Keratinocyte (primary cell): Measurements from ENCODE around the gene CCN5. TPM values are rescaled to one million over a fixed set of nuclear protein-coding genes. Genes with fewer than 3 reads are reported as not detected.

ENCODE experiments used
- DNase-seq: peaks from one replicate; pipeline ENCODE4 v3.0.0-alpha.2; 2011; ENCODE audit warnings: low read depth, missing footprints, low spot score
- FAIRE-seq: peaks from 2 replicates; lab custom pipeline; 2011; peaks lifted over from hg19 to GRCh38; lab: Jason Lieb, UNC
- H2AFZ ChIP-seq: 2 replicates; pipeline ENCODE4 v1.6.0; 2012; ENCODE audit warnings: low read length, control low read depth, inconsistent platforms; ENCODE audit not compliant: control insufficient read depth
- H3K27ac ChIP-seq: 2 replicates; pipeline ENCODE4 v1.5.1; 2011; ENCODE audit warnings: low read length; ENCODE audit not compliant: control insufficient read depth, insufficient read depth
- H3K27me3 ChIP-seq: 3 replicates; pipeline ENCODE4 v1.6.0; 2011; ENCODE audit warnings: low read length; ENCODE audit not compliant: control insufficient read depth, insufficient read depth; ENCODE audit errors: extremely low read depth
- H3K36me3 ChIP-seq, 2 experiments: 2 replicates in 1 of 2; 3 replicates in 1 of 2; pipeline ENCODE4 v1.5.1; 2011; ENCODE audit warnings: low read length in 2 of 2, mild to moderate bottlenecking in 1 of 2; ENCODE audit not compliant: control insufficient read depth in 2 of 2, insufficient read depth in 2 of 2; ENCODE audit errors: extremely low read depth in 1 of 2
- H3K4me1 ChIP-seq: 3 replicates; pipeline ENCODE4 v1.5.1; 2011; ENCODE audit warnings: low read length; ENCODE audit not compliant: control insufficient read depth, insufficient read depth; ENCODE audit errors: extremely low read depth
- H3K4me2 ChIP-seq: 3 replicates; pipeline ENCODE4 v1.6.0; 2011; ENCODE audit warnings: low read depth, low read length; ENCODE audit not compliant: control insufficient read depth, insufficient read depth; ENCODE audit errors: extremely low read depth
- H3K4me3 ChIP-seq, 3 experiments: fragments of 200-600 bp in 1 of 3; sonication (generic) in 1 of 3; 2 replicates in 2 of 3; 3 replicates in 1 of 3; pipeline ENCODE4 v1.5.1; 2011 to 2016; ENCODE audit warnings: low read length in 3 of 3, mild to moderate bottlenecking in 3 of 3, control low read depth in 2 of 3, inconsistent platforms in 1 of 3, low read depth in 1 of 3, mixed read lengths in 1 of 3, mixed run types in 1 of 3, moderate library complexity in 1 of 3; ENCODE audit not compliant: control insufficient read depth in 2 of 3, insufficient read depth in 2 of 3; ENCODE audit errors: extremely low read depth in 1 of 3
- H3K79me2 ChIP-seq: 2 replicates; pipeline ENCODE4 v1.6.0; 2012; ENCODE audit warnings: low read length; ENCODE audit not compliant: control insufficient read depth, insufficient read depth
- H3K9ac ChIP-seq: 3 replicates; pipeline ENCODE4 v1.6.0; 2011; ENCODE audit warnings: low read length; ENCODE audit not compliant: control insufficient read depth, insufficient read depth; ENCODE audit errors: extremely low read depth
- H3K9me1 ChIP-seq: 3 replicates; pipeline ENCODE4 v1.6.0; 2011; ENCODE audit warnings: low read length; ENCODE audit not compliant: control insufficient read depth, insufficient read depth; ENCODE audit errors: extremely low read depth
- H3K9me3 ChIP-seq: 2 replicates; pipeline ENCODE4 v1.5.1; 2012; ENCODE audit warnings: low read depth, low read length; ENCODE audit not compliant: control insufficient read depth
- H4K20me1 ChIP-seq: 3 replicates; pipeline ENCODE4 v1.6.0; 2011; ENCODE audit warnings: low read length; ENCODE audit not compliant: control insufficient read depth, insufficient read depth; ENCODE audit errors: extremely low read depth
- EZH2 ChIP-seq: IDR thresholded peaks from one replicate; pipeline ENCODE4 v1.6.1; 2012; ENCODE audit warnings: inconsistent platforms, mild to moderate bottlenecking, low read length, moderate library complexity
- dilution Hi-C: fragments of 300-500 bp; cut with MboI; formaldehyde crosslinking; loops from one replicate; pipeline ENCODE4 v1.7.0; 2020; ENCODE audit warnings: low sequenced_read_pairs; ENCODE audit not compliant: extremely low pct_ligation_motif_present
- polyA plus RNA-seq, 5 experiments: library from polyadenylated mRNA; depleted of rRNA in 3 of 5; stranded (reverse) in 3 of 5; stranded (forward) in 1 of 5; unstranded in 1 of 5; fragments of >200 nt; gene quantifications; 1 replicate in 1 of 5; 2 replicates in 3 of 5; 3 replicates in 1 of 5; pipeline versions ENCODE4 v1.2.1 to v1.2.3, GENCODE V29; 2011 to 2012; ENCODE audit warnings: missing spikeins in 2 of 5, low read depth in 1 of 5, low replicate concordance in 1 of 5
- TF ChIP-seq, protein P1 (sequence below), 3 experiments: IDR thresholded peaks in 1 of 3; conservative IDR thresholded peaks in 1 of 3; optimal IDR thresholded peaks in 1 of 3; 2 replicates in 2 of 3; 3 replicates in 1 of 3; pipeline versions ENCODE3 to v1.5.1; 2011; ENCODE audit warnings: low read length in 3 of 3, mild to moderate bottlenecking in 3 of 3, moderate library complexity in 2 of 3, control low read depth in 1 of 3, inconsistent platforms in 1 of 3; ENCODE audit not compliant: insufficient read depth in 2 of 3; ENCODE audit errors: extremely low read depth in 1 of 3

The CCN5 gene
- polyA plus RNA-seq, 1 donor (not counting 4 experiments of a cell fraction or from before 2014, with no cell fraction given): not detected

DNA sequence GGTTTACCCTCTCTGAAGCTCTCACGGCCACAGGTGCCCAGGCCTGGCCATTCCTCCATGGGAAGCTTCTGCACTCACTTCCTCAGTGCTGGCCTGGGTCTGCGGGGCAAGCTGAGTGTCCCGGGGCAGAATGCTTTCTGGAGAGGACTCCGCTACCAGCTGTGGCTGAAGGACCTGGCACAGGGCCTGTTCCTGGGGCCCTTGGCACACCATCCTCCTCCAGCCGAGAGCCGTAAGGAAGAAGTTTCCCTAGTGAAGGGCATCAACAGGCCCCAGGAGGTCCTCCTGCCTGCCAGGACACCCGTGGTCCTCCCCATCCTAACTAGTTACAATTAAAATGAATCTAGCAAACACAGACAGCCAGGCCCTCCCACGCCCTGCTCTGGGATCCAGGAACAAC lies 16.5 kb downstream of the CCN5 start:
- H3K27ac ChIP-seq: no peak overlapping the region
- H3K79me2 ChIP-seq: no peaks in the 10 kb centered on the region
- H3K36me3 ChIP-seq: no peaks in the 10 kb centered on the region
- H3K4me1 ChIP-seq: peaks cover 35% of the 10 kb centered on the region
- TF ChIP-seq, protein P1, sequence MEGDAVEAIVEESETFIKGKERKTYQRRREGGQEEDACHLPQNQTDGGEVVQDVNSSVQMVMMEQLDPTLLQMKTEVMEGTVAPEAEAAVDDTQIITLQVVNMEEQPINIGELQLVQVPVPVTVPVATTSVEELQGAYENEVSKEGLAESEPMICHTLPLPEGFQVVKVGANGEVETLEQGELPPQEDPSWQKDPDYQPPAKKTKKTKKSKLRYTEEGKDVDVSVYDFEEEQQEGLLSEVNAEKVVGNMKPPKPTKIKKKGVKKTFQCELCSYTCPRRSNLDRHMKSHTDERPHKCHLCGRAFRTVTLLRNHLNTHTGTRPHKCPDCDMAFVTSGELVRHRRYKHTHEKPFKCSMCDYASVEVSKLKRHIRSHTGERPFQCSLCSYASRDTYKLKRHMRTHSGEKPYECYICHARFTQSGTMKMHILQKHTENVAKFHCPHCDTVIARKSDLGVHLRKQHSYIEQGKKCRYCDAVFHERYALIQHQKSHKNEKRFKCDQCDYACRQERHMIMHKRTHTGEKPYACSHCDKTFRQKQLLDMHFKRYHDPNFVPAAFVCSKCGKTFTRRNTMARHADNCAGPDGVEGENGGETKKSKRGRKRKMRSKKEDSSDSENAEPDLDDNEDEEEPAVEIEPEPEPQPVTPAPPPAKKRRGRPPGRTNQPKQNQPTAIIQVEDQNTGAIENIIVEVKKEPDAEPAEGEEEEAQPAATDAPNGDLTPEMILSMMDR (optimal IDR thresholded peaks at IDR 0.05 in 1 of 3, IDR thresholded peaks at IDR 0.05 in 1 of 3, conservative IDR thresholded peaks at IDR 0.05 in 1 of 3; ENCODE audit: extremely low read depth in 1 of 3, insufficient read depth in 2 of 3, low read length in 3 of 3): no peak
- TF ChIP-seq EZH2: no peak
- FAIRE-seq: no peak
- peaks cover 2% of the 10 kb centered on the region for H3K9me1 ChIP-seq
- no peaks in the 10 kb centered on the region for H3K27me3 ChIP-seq
- H3K9me3 ChIP-seq: no peaks in the 10 kb centered on the region
- H4K20me1 ChIP-seq: no peaks in the 10 kb centered on the region
- DNase-seq: no peak
- no peak overlapping the region for H2AFZ ChIP-seq
- H3K4me3 ChIP-seq: no peak overlapping the region
- no peak overlapping the region for H3K9ac ChIP-seq
- dilution Hi-C loops: no loop called here
- no peak overlapping the region for H3K4me2 ChIP-seq

DNA sequence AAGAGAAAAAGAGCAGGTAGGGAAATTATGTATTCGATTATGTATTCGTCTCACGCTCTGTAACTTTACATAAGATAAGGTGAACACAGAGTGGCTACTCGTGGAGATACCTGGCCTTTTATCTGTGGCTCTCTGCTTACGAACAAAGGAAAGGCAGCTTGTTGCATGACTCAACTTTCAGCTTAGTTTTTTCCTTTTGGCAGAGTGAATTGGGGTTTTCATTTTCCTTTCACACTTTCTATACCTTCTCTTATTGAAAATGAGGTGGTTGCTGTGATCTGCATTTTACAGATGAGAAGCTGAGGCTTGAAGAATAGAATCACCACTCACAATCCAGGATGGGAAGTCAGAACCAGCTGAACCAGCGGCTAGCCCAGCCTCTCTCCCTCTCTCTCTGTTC lies 17.2 kb downstream of the CCN5 start:
- dilution Hi-C loops: no loop called here
- FAIRE-seq (no peak), DNase-seq (no peak)
- Histone ChIP-seq H3K36me3 (no peaks in the 10 kb centered on the region), H3K27me3 (no peaks in the 10 kb centered on the region), H3K27ac (no peak overlapping the region), H4K20me1 (no peaks in the 10 kb centered on the region), H2AFZ (no peak overlapping the region), H3K79me2 (no peaks in the 10 kb centered on the region), H3K9me3 (no peaks in the 10 kb centered on the region), H3K9me1 (peaks cover 2% of the 10 kb centered on the region), H3K4me2 (peak overlapping the region; percentile 14), H3K9ac (no peak overlapping the region), H3K4me1 (peaks cover 35% of the 10 kb centered on the region), H3K4me3 (no peak overlapping the region)
- TF ChIP-seq, protein P1 (optimal IDR thresholded peaks at IDR 0.05 in 1 of 3, IDR thresholded peaks at IDR 0.05 in 1 of 3, conservative IDR thresholded peaks at IDR 0.05 in 1 of 3; ENCODE audit: extremely low read depth in 1 of 3, insufficient read depth in 2 of 3, low read length in 3 of 3): no peak
- TF ChIP-seq EZH2: no peak
